ENCODE results near the gene ACOXL.

Gene ACOXL

DNA sequence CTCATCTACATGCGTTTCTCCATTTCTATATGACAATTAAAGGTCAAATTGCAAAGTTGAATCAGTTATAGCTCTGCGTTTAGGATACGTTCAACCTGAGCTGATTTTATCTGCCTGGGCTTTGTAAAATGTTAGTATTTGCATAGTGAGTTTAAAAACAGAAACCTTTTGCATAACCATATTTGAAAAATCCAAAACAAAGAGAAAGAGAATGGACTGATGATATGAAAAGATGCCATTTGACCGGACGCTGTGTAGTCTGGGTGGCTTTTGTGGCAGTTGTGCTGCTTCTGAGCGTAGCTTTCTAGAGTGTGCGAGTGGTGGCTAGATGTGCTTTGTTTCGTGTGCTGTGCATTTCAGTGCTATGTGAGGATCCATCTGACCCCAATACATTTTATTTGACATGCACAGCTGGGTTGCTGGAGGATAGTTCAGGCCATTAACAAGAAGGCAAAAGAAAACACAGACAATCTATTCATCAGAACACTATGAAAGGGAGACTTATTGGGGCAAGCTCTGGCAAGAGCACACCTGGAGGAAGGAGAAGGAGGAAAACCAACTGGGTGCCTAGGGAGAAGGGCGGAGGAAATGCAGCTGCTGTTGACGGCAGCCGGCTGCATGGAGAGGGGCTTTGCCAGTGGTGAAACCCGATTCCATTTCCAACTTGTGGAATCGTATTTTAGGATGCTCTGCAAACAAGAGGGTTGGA, 126.8 kb downstream of the ACOXL start:
- DNase-seq, result no peak

DNA sequence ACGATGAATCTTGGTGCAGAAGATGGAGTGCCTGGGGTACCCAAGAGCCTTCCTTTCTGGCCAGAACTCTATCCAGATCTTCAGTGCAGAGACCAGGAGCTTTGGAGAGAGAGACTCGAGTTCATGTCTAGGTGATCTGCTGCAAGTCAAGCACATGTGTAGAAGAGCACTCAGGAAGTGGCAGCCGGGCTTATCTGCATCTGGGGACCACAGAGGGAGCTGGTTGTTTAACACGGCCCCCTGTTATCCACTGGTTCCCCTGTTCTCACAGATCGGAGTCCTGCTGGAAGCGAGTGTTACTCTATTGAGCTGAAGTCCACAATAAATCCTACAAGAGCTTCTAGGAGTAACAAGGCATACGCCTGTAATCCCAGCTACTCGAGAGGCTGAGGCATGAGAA, 128.3 kb downstream of the ACOXL start:
- no peak for DNase-seq

DNA sequence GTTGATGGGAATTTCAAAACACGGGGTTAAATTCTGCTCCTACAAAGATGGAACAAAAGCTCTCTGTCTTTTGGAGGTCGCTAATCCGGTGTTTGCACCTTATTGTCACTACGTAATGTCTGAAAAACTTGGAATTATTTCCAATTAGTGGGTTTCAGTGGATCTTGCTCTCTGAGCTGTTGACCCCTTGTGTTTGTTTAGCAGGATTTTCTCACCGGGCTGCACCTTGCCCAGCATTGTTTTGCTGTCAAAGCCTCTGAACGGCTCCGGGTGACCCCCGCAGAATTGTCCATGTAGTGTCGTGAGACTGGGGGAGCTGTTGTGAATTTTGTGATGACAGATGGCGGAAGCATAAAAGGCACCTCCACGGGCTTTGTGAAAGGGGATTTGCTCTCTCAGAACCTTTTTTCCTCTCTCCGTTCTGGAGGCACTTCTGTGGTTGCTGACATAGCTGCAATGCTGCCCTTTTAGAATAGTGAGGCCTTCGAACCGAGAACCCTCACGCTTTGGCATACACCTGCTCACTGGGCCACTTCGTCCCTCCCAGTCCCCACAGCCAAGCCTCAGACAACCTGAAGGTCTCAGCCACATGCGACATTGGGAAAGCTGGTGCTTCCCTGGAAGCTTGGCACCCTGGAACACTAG, 129.4 kb downstream of the ACOXL start:
- DNase-seq, result no peak

DNA sequence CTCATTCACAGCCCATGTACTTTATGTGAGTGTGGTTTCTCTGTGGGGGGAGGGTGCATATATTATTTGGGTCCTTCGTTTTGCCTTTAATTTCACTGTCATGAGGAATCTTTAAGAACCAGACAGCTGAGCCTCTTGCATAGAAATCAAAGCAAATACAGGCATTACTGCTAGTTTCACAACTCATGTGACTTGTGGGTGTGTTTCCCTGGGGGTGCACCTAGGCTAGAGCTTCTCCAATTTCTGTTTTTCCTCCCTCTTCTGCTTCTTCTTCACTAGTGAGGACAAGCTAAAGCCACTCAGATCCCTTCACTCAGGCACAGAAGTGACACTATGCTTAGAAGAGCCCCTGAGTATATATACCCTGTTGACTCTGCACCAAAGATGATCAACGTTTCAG, 131.4 kb downstream of the ACOXL start:
- DNase-seq, result no peak

DNA sequence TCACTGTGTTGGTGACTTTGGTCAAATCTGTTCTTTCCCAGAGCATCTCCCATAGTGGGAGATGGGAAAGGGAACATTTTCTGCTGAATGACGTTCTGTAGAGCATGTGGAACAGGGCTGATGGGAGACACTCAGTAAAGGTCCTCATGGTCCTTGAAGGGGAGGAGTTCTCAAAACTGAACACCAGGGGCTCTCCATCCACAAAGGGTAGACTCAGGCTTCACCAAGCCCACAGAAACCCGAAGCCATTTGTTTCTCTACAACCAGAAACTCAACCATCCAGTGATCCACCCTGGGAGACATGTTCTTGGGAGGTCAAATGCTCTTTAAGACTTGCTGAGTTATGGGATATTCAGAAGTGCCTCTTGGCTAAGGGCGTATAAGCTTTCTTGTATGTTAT, 131.8 kb downstream of the ACOXL start:
- DNase-seq, result no peak

DNA sequence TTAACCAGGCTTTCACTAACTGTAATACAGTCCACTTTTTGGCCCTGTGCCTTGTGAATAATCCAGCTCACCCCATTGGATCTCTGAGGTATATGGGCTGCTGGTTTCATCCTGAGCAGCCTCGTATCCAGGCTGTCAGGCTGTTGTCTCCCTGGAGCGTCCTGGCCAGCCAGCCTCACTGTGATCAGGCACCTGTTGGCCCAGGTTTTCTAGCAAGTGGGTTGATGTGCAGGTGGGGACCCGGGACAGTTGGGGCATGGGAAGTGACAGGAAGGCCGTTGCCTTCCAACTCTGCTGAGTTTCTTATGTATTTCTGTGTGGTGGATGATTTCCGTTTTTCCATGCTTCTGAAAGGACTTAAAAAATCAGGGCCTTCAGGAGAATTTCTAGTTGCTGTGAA, 132.4 kb downstream of the ACOXL start:
- no peak for DNase-seq

DNA sequence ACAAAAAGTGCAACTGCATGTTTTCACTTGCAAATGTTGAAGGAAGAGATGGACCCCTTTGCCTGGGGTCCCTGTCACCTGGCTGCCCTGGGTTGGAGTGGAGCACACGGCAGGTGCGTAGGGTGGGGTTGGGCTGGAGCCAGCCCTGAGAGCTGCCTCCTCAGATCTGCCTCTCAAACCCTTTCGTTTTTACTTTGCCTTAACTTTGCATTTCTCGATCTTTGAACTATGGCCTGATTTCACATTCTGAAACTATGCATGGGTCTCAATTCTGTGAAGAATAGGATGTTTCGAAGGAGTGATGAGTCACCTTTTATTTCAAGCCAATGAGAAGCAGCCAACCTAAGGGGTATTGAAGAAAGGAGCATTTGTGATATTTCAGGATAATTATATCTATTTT, 132.8 kb downstream of the ACOXL start:
- DNase-seq, result no peak

DNA sequence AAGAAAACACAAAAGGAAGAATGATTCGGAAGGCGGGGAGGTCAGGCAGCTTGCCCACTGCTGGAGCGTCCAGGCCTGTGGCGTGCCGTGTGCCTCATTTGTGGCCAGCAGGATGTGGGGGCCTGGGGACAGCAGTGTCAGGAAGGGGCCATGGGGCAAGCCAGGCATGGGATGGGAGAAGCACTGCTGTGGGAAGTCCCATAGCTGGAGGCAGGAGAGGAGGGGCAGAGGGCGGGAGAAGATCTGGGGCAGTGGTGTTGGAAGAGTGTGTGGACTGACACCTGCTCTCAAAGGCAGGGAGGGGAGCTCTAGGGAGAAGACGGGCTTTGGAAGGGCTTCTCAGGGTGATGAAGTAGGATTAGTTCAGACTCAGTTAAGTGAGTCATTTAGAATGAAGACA, 133.7 kb downstream of the ACOXL start:
- no peak for DNase-seq

DNA sequence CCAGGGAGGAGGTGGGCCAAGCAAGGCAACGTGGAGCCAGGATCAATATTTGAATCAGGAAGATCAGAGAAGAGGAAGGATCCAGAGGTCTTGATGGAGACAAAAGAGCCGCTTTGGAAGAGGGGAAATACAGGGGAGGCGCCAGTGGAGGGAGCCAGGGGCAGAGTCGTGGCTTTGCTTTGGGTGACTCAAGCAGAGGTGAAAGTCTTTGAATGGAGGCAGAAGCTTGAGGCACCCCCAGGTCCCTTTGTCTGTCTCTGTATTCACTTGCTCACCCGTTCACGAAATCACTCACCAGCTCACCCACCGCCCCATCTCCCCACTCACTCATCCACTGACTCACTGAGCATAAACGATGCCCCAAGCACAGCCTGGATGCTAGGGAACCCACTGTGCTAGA, 134.1 kb downstream of the ACOXL start:
- DNase-seq, result no peak

DNA sequence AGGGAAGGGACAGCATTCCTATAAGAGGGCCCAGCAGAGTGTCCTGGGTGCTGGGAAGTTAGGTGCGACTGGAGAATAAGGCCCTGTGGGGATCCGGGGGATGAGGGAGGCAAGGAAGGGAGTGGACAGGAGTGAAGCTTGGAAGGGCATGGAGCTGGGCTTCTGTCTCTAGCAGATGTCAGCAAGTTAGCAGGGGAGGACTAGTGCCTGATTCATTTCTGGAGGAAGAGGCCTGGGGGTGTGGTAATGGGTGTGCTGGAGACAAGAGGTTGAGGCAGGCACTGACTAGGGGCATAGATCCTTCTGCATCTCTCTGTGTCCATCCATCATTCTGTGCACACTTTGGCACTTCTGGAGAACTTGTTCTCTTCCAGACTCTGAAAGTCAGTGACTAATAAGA, 134.7 kb downstream of the ACOXL start:
- DNase-seq, result no peak

DNA sequence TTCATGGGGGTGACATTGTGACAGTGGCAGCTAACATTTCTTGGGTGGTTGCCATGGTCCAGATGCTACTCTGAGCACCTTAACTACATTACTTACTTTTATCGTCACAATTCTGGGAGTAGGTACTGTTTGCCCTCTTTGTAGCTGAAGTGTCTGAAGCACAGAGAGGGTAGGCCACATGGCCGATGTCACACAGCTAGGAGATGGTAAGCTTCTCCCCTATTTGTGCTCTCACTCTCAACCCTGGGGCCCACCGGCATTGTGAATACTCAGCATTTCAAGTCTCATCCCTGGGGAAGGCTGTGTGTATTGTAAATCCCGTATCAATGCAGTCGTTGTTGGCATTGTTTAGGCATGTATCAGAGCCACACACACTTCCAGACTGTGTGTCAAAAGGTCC, 136.6 kb downstream of the ACOXL start:
- no peak for DNase-seq

DNA sequence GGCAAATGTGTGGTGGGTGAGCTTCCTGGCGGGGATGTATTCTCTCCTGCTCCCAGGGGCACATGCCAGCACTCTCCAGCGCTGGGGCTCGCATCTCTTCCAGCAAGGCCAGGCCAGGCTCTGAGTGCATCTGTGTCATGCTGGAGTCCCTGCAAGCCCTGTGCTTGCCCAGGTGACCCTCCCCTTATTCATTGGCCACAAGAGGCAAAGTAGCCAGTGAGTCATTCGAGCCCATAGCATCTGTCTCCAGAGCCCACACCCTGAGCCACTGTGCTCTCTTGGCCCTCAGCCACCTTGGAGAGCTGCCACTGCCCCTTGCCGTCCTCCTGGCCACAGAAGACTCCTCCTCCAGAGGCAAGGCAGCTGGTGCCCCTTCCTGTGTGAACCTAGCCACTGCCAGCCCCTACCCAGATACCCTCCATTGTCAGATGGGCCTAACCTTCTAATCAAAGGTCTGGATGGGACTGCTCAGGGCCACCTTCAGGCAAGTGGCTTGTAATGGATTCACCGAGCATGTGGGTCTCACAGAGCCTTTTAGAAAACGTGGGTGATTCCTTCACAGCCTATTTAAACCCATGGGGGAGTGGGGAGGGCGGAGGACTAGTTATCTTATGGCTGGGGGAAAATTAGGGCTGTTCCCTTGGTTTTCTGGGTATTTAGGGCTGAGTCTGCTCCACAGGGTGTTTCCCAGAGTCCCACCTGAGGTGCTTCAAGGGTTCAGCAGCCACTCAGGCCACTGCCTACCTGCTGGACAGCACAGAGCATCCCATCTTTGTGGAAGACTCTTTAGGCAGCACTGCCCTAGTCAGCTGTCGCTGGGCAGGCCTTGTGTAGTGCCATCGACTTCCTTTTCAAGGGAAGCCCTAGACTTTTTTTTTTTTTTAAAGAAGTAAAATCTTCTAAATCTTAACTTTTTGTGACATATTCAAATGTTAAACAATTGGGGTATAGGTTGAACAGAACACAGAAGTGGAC, 137.4 kb downstream of the ACOXL start:
- peak; percentile 3 for DNase-seq

DNA sequence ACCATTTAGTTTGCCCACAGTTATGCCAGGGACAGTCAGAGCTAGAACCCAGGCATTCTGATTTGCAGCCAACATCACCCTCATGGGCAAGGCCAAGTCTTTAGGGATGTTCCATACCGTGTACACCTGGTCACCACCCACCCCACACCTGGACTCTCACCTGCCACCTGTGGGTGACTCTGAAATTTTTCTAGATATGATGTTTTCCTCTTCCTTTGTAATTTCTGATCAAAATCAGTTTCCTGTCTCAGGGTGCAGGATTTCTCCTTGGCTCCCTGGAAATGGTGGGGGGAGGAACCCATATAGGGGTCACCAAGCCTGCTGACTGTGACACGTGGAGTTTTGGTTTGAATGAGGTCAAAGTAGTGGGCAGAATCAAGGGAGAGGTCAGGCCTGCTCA, 138.2 kb downstream of the ACOXL start:
- no peak for DNase-seq

DNA sequence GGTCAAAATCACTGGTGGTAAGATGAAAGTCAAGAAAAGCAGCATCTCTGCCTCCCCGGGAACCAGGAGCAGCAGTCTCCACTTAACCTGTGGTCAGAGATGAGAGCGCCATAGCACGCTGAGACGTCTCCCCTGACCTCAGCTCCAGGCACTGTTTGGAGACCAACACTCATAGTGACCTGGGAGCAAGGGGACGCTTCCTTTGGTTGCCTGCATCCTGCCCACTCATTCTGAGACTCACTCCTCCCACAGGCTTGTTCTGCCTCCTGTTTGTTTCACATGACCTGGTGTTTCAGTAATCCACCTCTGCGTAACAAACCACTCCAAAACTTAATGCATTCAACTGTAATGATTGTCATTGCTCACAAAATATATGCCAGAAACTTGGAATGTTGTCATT, 139.3 kb downstream of the ACOXL start:
- no peak for DNase-seq

DNA sequence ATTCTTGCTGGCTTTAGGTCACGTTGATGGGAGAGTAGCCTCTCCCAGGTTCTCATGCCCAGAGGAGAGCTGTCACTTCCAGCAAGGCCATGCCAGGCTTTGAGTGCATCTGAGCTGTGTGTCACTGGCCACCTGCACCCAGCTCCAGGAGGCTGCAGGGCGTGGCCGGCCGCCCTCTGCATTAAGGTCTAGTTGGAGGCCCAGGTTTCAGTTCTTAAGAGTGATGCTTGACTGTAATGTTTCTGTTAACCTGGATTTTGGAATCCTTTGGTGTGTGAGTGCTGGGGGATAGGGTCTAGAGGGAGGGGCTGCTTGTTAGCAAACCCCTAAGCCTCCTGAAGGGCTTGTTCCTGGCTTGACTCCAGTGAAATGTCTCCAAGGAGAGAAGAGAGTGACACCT, 140.1 kb downstream of the ACOXL start:
- no peak for DNase-seq

DNA sequence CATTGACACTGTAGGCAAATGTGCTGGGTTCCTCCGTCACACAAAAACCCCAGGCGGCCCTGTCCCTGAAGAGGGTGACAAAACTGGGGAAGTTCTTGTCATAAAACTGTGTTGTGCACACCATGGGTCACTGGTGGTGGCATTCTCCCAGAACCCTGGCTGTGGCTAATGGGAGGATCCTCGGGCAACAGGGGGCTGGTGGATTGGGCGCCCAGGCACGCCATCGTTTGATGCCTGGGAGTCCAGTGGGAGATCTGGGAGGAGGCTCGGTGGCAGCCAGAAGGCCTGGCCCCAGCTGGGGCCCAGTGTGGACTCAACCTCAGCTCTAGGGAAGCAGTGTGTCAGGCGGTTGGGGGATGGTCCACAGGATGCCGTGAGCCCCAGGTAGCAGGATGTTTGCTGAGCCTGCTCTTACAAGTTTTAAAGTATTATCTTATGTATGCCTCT, 140.7 kb downstream of the ACOXL start:
- no peak for DNase-seq

DNA sequence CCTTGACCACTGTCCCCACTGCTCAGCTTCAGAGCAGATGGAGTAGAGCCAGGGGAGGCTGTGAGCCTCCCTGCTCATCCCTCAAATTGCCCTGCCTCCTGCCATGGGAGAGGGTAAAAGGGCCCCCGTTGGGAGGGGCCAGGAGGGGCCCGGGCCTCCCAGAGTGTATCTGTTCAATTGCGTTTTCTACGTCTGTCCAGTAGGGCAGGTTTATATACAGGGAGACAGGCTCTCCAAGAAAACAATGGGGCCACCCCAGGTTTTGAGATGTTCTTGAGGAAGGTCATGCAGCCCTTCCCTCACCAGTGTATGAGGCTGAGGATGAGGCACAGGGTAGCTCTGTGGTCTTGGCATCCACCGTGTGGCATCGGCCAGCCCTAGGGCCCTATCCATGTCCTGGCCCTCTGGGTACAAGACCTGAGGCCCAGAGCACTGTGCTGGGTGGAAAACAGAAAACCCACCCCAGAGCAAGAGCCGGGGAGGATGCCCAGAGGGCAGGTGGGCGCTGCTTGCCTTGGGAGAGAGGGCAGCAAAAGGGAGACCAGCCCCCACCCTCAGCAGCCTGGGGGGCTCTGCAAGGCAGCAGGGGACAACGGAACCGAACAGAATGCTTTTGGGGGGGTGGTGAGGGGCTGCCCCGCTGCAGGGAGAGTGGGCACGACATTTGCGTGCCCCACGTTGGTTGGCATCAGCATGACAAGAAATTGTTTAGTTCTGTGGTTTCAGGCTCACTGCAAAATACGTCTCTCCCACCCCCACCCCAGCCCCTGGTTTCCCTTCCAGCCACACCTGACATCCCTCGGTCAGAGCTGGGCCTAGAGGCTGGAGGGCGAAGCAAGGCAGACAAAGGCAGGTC, 141.5 kb downstream of the ACOXL start:
- no peak for DNase-seq

DNA sequence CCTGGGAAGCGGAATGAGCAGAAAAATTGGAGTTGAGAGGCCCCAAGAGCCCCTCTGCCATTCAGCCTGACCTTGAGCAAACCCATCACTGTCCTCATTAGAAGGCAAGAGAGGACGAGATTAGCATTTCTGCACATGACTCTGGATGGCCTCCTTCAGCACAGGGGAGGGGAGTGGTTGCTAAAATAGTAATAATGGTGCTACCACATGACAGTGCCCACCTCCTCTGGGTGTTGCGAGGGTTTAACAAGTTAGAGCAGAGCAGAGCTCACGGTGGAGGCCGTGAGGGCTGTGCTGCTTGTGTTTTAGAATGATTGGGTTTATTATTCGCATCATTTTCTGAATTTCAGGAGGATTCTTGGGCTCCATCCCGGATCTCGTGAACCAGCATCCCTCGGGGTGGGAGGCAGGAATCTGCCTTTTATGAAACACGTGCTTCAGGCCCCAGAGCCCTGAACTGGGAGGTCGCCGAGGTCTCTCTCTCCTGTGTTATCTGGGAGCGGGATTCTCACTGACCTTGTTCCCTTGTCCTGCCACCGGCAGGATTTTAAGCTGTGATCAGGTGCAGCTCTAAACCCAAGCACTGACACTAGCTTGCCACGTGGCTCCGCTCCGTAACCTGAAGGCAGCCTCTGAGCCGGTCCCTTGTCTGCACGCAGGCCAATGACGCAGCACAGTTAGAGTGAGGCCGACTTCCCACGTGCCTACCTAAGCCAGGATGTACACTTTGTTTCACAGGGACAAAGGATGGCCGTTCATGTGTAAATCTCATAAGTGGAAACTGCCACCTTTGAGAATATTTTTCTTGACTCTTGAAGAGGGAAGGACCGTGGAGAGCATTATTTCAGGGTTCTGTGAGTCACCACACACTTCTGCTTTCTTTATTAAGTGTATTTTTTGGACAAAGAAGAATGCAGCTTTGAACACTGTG, 142.3 kb downstream of the ACOXL start:
- DNase-seq, result no peak

DNA sequence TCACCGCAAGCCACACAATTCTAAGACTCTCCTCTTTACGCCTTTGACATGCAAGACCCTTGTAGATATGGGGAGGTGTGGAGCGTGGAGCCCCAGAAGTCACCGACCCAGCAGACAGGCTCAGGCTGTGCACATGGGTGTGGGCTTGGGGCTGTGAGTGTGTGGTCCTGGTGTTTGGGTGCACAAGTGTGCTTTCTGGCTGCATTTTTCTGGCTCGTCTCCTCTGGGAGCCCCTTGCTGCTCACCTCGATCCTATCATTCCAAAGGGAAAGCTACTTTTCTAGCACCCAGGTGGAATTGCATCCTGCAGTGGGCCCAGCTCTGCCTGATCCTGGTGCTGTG, 143.0 kb downstream of the ACOXL start:
- no peak for DNase-seq

DNA sequence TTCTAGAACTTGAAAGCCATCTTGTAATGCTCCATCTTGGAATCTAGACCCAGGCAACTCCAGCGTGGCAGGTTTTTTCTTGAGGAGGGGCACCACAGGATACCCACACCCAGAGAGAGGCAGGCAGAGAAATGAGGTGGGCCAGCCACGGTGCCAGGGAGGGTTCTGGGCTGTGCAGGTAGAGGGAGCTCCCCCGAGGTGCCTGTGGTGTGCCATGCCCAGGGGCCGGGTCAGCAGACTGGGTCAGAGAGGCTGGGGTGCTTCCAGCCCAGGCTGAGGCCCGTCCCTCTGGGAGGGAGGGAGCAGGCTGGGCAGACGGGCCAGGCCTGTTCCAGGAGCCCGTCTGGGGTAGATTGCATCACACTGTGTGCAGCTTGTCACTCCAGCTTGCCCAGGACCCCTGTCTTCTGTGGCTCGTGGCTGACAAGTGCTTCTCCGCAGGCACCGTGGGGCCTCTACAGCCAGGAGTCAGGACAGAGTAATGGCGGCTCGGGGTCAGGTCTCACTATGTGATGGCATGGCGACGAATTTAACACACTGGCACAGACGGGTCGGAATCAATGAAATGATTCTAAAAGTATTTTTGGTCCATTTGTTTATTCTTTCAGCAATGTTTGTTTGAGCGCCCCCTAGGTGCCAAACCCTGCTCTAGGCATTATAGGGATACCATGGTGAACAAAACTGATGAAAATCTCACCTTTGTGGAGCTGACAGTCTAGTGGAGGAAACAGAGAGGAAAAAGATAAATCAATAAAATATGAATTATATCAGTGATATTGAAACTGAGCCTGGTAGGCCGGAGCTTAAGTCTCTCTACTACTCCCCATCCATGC, 144.0 kb downstream of the ACOXL start:
- no peak for DNase-seq

All from fibroblast of skin of scalp (primary cell).